Stimulated activated CD4-positive, alpha-beta T cell treated with anti-CD3 and anti-CD28 coated beads, Interleukin-1b, Interleukin-23, amount 100 ng/mL, for 48 hours (primary cell): ENCODE data around the gene GSTM2.

ENCODE experiments used
- DNase-seq: peaks from one replicate; pipeline ENCODE4 v3.0.0-alpha.2; 2020

The GSTM2 gene

GRCh38 chr1:109718495-109718894 is 50.6 kb downstream of the GSTM2 start:
- no peak for DNase-seq

GRCh38 chr1:109719337-109719837 is 51.5 kb downstream of the GSTM2 start:
- DNase-seq = no peak

GRCh38 chr1:109721042-109721441 is 53.2 kb downstream of the GSTM2 start:
- no peak for DNase-seq

- DNase-seq = no peak
These were observed 54.1 kb downstream of the GSTM2 start for GRCh38 chr1:109721971-109722370.

GRCh38 chr1:109722908-109723691 is 55.2 kb downstream of the GSTM2 start:
- DNase-seq = no peak
